ENCODE results near the gene HHAT. TPM values are rescaled to one million over a fixed set of nuclear protein-coding genes. Genes with fewer than 3 reads are reported as not detected.
"Not testable (repeated sequence)": the region's sequence is repeated elsewhere in the genome, so short reads cannot be mapped to it uniquely, and the experiment has no call there.

HHAT gene
- total RNA-seq, 1 donor, result 15.1 TPM

- no peak for DNase-seq (ENCODE audit: low read depth in 2 of 3, low spot score in 2 of 3)
These were observed 299.1 kb downstream of the HHAT start for GRCh38 chr1:210627755-210628154.

- no peak for DNase-seq (ENCODE audit: low read depth in 2 of 3, low spot score in 2 of 3)
These were observed 300.6 kb downstream of the HHAT start for GRCh38 chr1:210629276-210629675.

- no peak for DNase-seq (ENCODE audit: low read depth in 2 of 3, low spot score in 2 of 3)
These were observed 302.7 kb downstream of the HHAT start for GRCh38 chr1:210631399-210631798.

GRCh38 chr1:210633140-210633539 is 304.4 kb downstream of the HHAT start:
- DNase-seq (ENCODE audit: low read depth in 2 of 3, low spot score in 2 of 3), result no peak

GRCh38 chr1:210633636-210634035 is 304.9 kb downstream of the HHAT start:
- no peak for DNase-seq (ENCODE audit: low read depth in 2 of 3, low spot score in 2 of 3)

GRCh38 chr1:210635108-210635507 is 306.4 kb downstream of the HHAT start:
- no peak for DNase-seq (ENCODE audit: low read depth in 2 of 3, low spot score in 2 of 3)

GRCh38 chr1:210641582-210641981 is 312.9 kb downstream of the HHAT start:
- DNase-seq (ENCODE audit: low read depth in 2 of 3, low spot score in 2 of 3), result no peak

- no peak for DNase-seq (ENCODE audit: low read depth in 2 of 3, low spot score in 2 of 3)
These were observed 317.0 kb downstream of the HHAT start for GRCh38 chr1:210645582-210646257.

- DNase-seq (ENCODE audit: low read depth in 2 of 3, low spot score in 2 of 3), result no peak
These were observed 317.5 kb downstream of the HHAT start for GRCh38 chr1:210646258-210646616.

GRCh38 chr1:210647406-210648333 is 319.0 kb downstream of the HHAT start:
- peak in 1 of 3 donors; percentile 42 for DNase-seq (ENCODE audit: low read depth in 2 of 3, low spot score in 2 of 3)

GRCh38 chr1:210648588-210649269 is 320.0 kb downstream of the HHAT start:
- DNase-seq (ENCODE audit: low read depth in 2 of 3, low spot score in 2 of 3), result no peak

- no peak for DNase-seq (ENCODE audit: low read depth in 2 of 3, low spot score in 2 of 3)
These were observed 321.7 kb downstream of the HHAT start for GRCh38 chr1:210650403-210650802.

- DNase-seq (ENCODE audit: low read depth in 2 of 3, low spot score in 2 of 3), result no peak
These were observed 323.7 kb downstream of the HHAT start for GRCh38 chr1:210652329-210652954.

- peak in 1 of 3 donors; percentile 16 for DNase-seq (ENCODE audit: low read depth in 2 of 3, low spot score in 2 of 3)
These were observed 325.1 kb downstream of the HHAT start for GRCh38 chr1:210653771-210654170.

- no peak for DNase-seq (ENCODE audit: low read depth in 2 of 3, low spot score in 2 of 3)
These were observed 325.7 kb downstream of the HHAT start for GRCh38 chr1:210654176-210654981.

GRCh38 chr1:210655511-210655910 is 326.8 kb downstream of the HHAT start:
- DNase-seq (ENCODE audit: low read depth in 2 of 3, low spot score in 2 of 3), result no peak

GRCh38 chr1:210657806-210658205 is 329.1 kb downstream of the HHAT start:
- no peak for DNase-seq (ENCODE audit: low read depth in 2 of 3, low spot score in 2 of 3)

GRCh38 chr1:210661520-210661919 is 332.8 kb downstream of the HHAT start:
- DNase-seq (ENCODE audit: low read depth in 2 of 3, low spot score in 2 of 3), result not testable (repeated sequence)

- no peak for DNase-seq (ENCODE audit: low read depth in 2 of 3, low spot score in 2 of 3)
These were observed 333.8 kb downstream of the HHAT start for GRCh38 chr1:210662291-210663050.
